Endothelial cell (in vitro differentiated cells): ENCODE data around the gene NLRP4. TPM values are rescaled to one million over a fixed set of nuclear protein-coding genes. Genes with fewer than 3 reads are reported as not detected.

Experiments used
- DNase-seq: peaks from one replicate; pipeline ENCODE4 v3.0.0; 2021; ENCODE audit warnings: low spot score
- H3K27ac Mint-ChIP-seq: one replicate; pipeline ENCODE4 v1.8.0; 2021; ENCODE audit warnings: mixed read lengths, inconsistent platforms; ENCODE audit not compliant: unreplicated experiment
- H3K27me3 Mint-ChIP-seq: one replicate; pipeline ENCODE4 v1.8.0; 2021; ENCODE audit warnings: mild to moderate bottlenecking, moderate library complexity, mixed read lengths, inconsistent platforms; ENCODE audit not compliant: unreplicated experiment
- H3K36me3 Mint-ChIP-seq: one replicate; pipeline ENCODE4 v1.8.0; 2021; ENCODE audit warnings: mild to moderate bottlenecking, low read depth, mixed read lengths, inconsistent platforms; ENCODE audit not compliant: unreplicated experiment
- H3K4me1 Mint-ChIP-seq: one replicate; pipeline ENCODE4 v1.8.0; 2021; ENCODE audit warnings: mild to moderate bottlenecking, mixed read lengths, inconsistent platforms; ENCODE audit not compliant: unreplicated experiment
- H3K4me3 Mint-ChIP-seq: one replicate; pipeline ENCODE4 v1.8.0; 2021; ENCODE audit warnings: mild to moderate bottlenecking, mixed read lengths, inconsistent platforms; ENCODE audit not compliant: unreplicated experiment
- H3K9me3 Mint-ChIP-seq: one replicate; pipeline ENCODE4 v1.8.0; 2021; ENCODE audit warnings: mixed read lengths, inconsistent platforms; ENCODE audit not compliant: unreplicated experiment
- long read RNA-seq: library from polyadenylated mRNA; unstranded; transcript quantifications from one replicate; pipeline ENCODE4 v2.0.0, GENCODE V29; 2020; ENCODE audit not compliant: unreplicated experiment
- total RNA-seq: library from RNA; stranded (reverse); fragmentation: NEBNext Ultra II Directional; extraction: Animal tissue kit (Norgen Biotek cat#: 25700); gene quantifications from one replicate; pipeline ENCODE4 v1.2.1, GENCODE V29; 2021; ENCODE audit not compliant: unreplicated experiment
- TF ChIP-seq, protein P1 (sequence below): fragments of 200-600 bp; sonication (generic); IDR thresholded peaks from one replicate; pipeline ENCODE4 v1.5.0; 2021; ENCODE audit warnings: antibody characterized with exemption; ENCODE audit not compliant: unreplicated experiment

Gene NLRP4, protein sequence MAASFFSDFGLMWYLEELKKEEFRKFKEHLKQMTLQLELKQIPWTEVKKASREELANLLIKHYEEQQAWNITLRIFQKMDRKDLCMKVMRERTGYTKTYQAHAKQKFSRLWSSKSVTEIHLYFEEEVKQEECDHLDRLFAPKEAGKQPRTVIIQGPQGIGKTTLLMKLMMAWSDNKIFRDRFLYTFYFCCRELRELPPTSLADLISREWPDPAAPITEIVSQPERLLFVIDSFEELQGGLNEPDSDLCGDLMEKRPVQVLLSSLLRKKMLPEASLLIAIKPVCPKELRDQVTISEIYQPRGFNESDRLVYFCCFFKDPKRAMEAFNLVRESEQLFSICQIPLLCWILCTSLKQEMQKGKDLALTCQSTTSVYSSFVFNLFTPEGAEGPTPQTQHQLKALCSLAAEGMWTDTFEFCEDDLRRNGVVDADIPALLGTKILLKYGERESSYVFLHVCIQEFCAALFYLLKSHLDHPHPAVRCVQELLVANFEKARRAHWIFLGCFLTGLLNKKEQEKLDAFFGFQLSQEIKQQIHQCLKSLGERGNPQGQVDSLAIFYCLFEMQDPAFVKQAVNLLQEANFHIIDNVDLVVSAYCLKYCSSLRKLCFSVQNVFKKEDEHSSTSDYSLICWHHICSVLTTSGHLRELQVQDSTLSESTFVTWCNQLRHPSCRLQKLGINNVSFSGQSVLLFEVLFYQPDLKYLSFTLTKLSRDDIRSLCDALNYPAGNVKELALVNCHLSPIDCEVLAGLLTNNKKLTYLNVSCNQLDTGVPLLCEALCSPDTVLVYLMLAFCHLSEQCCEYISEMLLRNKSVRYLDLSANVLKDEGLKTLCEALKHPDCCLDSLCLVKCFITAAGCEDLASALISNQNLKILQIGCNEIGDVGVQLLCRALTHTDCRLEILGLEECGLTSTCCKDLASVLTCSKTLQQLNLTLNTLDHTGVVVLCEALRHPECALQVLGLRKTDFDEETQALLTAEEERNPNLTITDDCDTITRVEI
- not detected for total RNA-seq
- long read RNA-seq: 0 reads

DNA sequence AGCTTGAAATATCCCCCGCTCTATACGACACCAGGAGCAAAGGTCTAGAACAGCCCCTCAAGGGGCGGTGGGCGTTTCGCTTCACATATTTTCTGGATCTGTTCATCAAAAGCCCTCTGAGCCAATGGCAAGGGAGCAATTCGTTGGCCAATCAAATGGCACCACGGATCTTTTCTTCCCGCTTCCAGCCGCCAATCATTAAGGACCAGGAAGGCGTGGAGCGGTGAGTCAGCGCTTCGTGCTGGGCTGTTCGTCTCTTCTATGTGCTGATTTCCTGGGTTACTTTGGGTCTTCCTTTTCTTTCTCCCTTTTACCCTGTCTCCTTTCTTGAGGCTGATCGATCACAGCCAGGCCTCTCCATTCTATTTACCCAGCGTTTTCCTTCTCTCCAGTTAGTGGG lies at the start of gene NLRP4:
Gene NLRP4, plus strand, starts transcription at position 201 of the 400 bp plus-strand sequence. CDS start 15,541 bp downstream, outside the sequence.
- Mint-ChIP-seq H3K9me3 (peaks cover 26% of the 10 kb centered on the region), H3K36me3 (no peaks in the 10 kb centered on the region), H3K27me3 (no peaks in the 10 kb centered on the region), H3K4me3 (no peak within 1 kb of the TSS), H3K27ac (no peak within 1 kb of the TSS), H3K4me1 (no peaks in the 10 kb centered on the region)
- no peak for DNase-seq
- TF ChIP-seq, protein P1, sequence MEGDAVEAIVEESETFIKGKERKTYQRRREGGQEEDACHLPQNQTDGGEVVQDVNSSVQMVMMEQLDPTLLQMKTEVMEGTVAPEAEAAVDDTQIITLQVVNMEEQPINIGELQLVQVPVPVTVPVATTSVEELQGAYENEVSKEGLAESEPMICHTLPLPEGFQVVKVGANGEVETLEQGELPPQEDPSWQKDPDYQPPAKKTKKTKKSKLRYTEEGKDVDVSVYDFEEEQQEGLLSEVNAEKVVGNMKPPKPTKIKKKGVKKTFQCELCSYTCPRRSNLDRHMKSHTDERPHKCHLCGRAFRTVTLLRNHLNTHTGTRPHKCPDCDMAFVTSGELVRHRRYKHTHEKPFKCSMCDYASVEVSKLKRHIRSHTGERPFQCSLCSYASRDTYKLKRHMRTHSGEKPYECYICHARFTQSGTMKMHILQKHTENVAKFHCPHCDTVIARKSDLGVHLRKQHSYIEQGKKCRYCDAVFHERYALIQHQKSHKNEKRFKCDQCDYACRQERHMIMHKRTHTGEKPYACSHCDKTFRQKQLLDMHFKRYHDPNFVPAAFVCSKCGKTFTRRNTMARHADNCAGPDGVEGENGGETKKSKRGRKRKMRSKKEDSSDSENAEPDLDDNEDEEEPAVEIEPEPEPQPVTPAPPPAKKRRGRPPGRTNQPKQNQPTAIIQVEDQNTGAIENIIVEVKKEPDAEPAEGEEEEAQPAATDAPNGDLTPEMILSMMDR: no peak

DNA sequence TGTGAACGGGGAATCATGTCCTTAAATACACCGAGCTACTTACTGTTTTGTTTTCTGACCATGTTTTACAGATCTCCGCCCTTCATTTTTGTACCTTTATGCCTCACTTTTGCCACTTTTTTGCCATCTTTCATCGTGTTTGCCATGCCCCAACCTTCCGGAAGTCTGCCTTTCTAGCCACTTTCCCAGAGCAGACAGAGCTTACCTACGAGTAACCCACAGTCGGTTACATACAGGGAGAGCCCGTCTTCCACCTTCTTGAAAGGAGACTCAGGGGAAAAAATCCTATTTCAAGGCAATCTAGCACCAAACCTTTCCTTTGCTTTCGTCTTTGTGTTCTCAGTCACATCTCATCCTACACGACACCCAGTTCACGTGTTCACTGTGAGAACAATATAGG lies 41.3 kb upstream of the NLRP4 start:
- DNase-seq: no peak
- no peak overlapping the region for H3K27ac Mint-ChIP-seq
- H3K4me1 Mint-ChIP-seq: no peaks in the 10 kb centered on the region
- peaks cover 6% of the 10 kb centered on the region for H3K27me3 Mint-ChIP-seq
- H3K4me3 Mint-ChIP-seq: no peak overlapping the region
- peaks cover 17% of the 10 kb centered on the region for H3K36me3 Mint-ChIP-seq
- TF ChIP-seq, protein P1: no peak
- H3K9me3 Mint-ChIP-seq: peaks cover 43% of the 10 kb centered on the region

DNA sequence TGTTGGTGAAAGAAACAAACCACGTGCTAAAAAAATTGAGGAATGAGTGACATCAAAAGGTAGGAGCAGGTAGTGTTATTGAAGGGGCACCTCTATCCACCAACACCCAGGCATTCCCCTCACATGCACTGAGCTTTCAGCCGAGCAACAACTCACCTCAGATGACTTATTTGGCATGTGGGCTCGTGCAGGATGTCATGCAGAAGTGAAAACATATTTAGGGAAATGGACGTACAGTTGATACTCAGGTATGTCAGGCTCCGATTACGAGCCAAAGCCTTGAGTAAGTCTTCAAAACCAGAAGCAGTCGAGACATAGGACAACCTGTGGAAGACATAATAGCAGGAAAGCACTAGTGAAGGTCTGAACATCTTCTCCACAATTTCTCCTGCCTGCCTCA lies 34.9 kb upstream of the NLRP4 start:
- TF ChIP-seq, protein P1: no peak
- H3K27me3 Mint-ChIP-seq: peaks cover 7% of the 10 kb centered on the region
- DNase-seq: no peak
- H3K9me3 Mint-ChIP-seq: peaks cover 47% of the 10 kb centered on the region
- no peaks in the 10 kb centered on the region for H3K4me1 Mint-ChIP-seq
- no peak overlapping the region for H3K27ac Mint-ChIP-seq
- H3K4me3 Mint-ChIP-seq: no peak overlapping the region
- peaks cover 24% of the 10 kb centered on the region for H3K36me3 Mint-ChIP-seq

DNA sequence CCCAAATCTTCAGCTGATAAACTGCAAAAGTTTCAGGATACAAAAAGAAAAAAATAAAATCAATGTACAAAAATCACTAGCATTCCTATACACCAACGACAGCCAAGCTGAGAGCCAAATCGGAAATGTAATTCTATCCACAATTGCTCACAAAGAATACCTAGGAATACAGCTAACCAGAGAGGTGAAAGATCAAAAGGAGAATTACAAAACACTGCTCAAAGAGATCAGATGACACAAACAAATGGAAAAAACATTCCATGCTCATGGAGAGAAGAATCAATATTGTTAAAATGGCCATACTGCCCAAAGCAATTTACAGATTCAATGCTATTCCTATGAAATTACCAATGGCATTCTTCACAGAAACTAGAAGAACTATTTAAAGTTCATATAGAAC lies 34.1 kb upstream of the NLRP4 start:
- Mint-ChIP-seq H3K9me3 (peaks cover 44% of the 10 kb centered on the region), H3K36me3 (peaks cover 23% of the 10 kb centered on the region), H3K27ac (no peak overlapping the region), H3K4me3 (no peak overlapping the region), H3K4me1 (no peaks in the 10 kb centered on the region), H3K27me3 (peaks cover 7% of the 10 kb centered on the region)
- no peak for DNase-seq
- TF ChIP-seq, protein P1: no peak
